Ishikawa (cell line): Measurements from ENCODE around the gene SCGB1D4.

Source experiments
- CEBPB ChIP-seq: IDR thresholded peaks from 2 replicates; pipeline ENCODE4 v1.6.1; 2012
- EP300 ChIP-seq: IDR thresholded peaks from 2 replicates; pipeline ENCODE4 v1.6.1; 2012; ENCODE audit warnings: borderline replicate concordance
- FOXM1 ChIP-seq: IDR thresholded peaks from 2 replicates; pipeline ENCODE4 v1.6.1; 2012; ENCODE audit warnings: low read depth, borderline replicate concordance

DNA sequence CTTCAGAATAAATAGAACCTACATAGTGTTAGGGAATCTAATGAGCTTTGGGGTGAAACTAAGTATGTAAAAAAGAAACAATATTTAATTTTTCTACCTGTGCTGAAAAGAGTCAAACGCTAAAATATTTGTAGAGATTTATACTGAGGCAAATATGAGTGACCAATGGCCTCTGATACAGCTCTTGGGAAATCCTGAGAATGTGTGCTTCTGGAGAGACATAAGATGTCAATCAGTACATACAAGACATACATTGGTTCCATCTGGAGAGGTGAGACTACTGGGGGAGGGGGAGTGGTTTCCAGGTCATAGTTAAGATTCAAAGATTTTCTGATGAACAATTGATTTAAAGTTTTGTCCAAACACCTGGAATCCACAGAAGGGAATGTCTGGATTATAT lies 39.3 kb upstream of the SCGB1D4 start:
- TF ChIP-seq EP300 (no peak), FOXM1 (no peak), CEBPB (no peak)
